SK-N-MC (cell line): ENCODE data around the gene SBF2.

ENCODE experiments used
- EZH2 ChIP-seq: fragments of 200-600 bp; sonication (generic); IDR thresholded peaks from one replicate; pipeline ENCODE4 v1.6.1; 2017; ENCODE audit warnings: antibody characterized with exemption
- POLR2AphosphoS5 ChIP-seq: IDR thresholded peaks from 2 replicates; pipeline ENCODE4 v1.6.1; 2012; ENCODE audit warnings: mild to moderate bottlenecking, low read depth, low read length, borderline replicate concordance

GRCh38 chr11:9893474-9893873, 400.5 kb downstream of the SBF2 start:
- TF ChIP-seq EZH2: no peak
- TF ChIP-seq POLR2AphosphoS5: no peak
